Stimulated activated CD4-positive, alpha-beta T cell treated with anti-CD3 and anti-CD28 coated beads, Interleukin-15, amount 100 ng/mL, for 48 hours (primary cell): Measurements from ENCODE around the gene CRYBB1.

Source experiments
- DNase-seq, 2 donors: peaks; one replicate each; pipeline ENCODE4 v3.0.0-alpha.2; 2020; ENCODE audit warnings: low read depth in 2 of 2

CRYBB1 gene

DNA sequence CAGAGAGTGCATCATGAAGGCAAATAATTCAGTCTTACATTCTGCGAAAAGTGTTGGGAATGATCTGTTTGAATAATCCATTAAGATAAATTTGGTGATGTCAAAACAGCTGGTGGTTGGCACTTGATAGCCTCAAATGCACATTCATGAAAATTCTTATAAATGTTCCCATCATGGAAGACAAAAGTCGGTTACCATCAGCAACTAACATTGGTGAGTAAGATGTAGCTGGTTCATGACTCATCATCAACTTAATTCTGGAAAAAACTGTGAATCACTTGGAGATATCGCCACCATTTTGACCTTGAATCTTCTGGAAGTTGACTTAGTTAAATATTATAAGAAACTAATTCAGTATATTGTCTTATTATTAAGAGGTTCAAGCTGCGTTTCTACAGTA lies 11.2 kb downstream of the CRYBB1 start:
- DNase-seq: no peak

GRCh38 chr22:26604368-26604767 lies 13.5 kb downstream of the CRYBB1 start:
- no peak for DNase-seq

- DNase-seq: no peak
Observed at GRCh38 chr22:26602127-26602526, 15.7 kb downstream of the CRYBB1 start.

- no peak for DNase-seq
Observed at GRCh38 chr22:26601726-26602125, 16.1 kb downstream of the CRYBB1 start.

DNA sequence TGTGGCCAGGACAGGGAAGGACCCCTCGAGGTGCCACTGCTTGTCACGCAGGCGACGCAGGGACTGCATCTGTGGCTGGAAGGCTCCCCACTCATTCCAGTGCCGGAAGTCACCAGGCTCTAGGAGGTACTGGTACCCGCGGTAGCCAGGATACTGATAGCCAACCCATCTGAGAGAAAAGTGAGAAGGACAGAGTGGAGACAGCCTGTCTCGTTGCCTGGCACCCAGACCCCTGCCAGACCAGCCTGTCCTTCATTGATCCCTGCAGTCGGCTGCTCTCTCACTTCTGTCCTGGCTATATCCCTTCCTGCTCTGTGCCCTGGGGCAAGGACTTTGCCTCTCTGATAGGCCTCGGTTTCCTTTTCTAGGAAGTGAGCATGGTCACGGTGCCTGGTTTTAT lies 18.3 kb downstream of the CRYBB1 start:
- no peak for DNase-seq

GRCh38 chr22:26597480-26597879 lies 20.3 kb downstream of the CRYBB1 start:
- no peak for DNase-seq

GRCh38 chr22:26597026-26597425 lies 20.8 kb downstream of the CRYBB1 start:
- DNase-seq: no peak

- no peak for DNase-seq
Observed at GRCh38 chr22:26593763-26594162, 24.1 kb downstream of the CRYBB1 start.

DNA sequence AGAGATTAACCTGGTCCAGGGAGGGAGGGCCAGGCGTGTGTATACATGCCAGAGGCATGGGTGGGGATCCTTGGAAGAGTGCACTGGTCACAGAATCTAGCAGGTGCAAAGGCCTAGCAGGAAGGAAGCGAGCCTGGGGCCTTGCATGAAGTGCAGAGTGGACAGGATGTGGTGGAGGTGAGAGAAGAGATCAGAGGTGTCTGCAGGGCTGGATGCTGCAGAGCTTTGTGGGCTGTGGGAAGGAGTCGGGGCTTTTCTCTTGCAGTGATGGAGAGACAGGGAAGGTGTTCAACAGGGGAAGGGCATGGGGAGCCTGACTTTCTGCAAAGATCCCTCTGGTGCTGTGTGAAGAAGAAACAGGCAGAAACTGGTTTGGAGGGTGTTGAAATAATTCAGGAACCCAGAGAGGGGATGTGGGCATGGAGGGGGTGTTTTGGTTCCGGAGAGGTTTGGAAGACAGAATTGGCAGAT lies 25.4 kb downstream of the CRYBB1 start:
- DNase-seq: peak in 1 of 2 donors; percentile 16

DNA sequence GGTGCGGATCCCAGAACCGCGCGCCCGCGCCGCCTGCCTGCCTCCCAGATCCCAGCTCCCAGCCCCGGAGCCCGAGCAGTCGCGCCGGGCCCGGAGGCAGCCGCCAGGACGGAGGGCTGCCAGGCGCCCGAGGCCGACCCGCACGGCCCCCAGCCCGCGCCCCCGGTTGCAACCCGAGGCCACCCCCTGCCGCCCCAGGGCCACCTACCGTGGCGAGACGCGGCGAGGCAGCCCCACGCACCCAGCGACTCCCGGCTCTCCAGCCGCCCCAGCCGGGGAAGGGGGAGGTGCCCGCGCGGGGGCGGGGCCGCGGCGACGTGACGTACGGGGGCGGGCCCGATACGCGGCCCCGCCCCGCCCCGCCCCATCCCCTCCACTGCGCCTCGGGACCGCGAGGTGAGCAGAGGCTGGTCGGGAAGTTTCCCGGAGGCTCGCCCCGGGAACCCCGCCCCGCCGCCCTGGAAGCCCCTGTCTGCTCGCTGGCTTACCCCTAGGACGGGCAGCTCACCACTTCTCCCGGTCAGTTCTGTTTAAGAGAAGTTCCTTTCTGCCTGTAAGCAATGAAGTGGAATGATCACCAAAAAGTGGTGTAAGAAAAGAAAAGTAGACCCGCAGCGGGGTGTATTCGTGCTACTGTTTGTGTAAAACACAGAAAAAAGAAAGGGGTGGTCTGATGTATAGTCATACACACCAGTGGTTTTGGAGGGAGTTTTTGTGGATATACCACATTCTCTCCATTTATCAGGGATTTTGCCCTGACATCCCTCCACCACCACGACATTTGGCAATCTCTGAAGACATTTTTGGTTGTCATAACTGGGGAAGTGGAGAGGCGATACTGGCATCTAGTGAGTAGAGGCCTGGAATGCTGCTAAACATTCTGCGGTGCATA lies 27.7 kb downstream of the CRYBB1 start, which contains the start of gene TPST2:
Gene TPST2, minus strand, starts transcription at position 288 of the 892 bp plus-strand sequence. CDS start 48,502 bp downstream, outside the sequence.
- DNase-seq: peak; percentile 56 to 72

GRCh38 chr22:26589367-26589844 lies 28.4 kb downstream of the CRYBB1 start:
- peak in 1 of 2 donors; percentile 27 for DNase-seq

GRCh38 chr22:26588729-26589366 lies 29.0 kb downstream of the CRYBB1 start:
- no peak for DNase-seq

GRCh38 chr22:26587991-26588613 lies 29.7 kb downstream of the CRYBB1 start:
- DNase-seq: no peak

- DNase-seq: no peak
Observed at GRCh38 chr22:26586556-26587325, 31.1 kb downstream of the CRYBB1 start.

- no peak for DNase-seq
Observed at GRCh38 chr22:26585104-26585790, 32.6 kb downstream of the CRYBB1 start.

GRCh38 chr22:26584010-26584409 lies 33.8 kb downstream of the CRYBB1 start:
- no peak for DNase-seq

DNA sequence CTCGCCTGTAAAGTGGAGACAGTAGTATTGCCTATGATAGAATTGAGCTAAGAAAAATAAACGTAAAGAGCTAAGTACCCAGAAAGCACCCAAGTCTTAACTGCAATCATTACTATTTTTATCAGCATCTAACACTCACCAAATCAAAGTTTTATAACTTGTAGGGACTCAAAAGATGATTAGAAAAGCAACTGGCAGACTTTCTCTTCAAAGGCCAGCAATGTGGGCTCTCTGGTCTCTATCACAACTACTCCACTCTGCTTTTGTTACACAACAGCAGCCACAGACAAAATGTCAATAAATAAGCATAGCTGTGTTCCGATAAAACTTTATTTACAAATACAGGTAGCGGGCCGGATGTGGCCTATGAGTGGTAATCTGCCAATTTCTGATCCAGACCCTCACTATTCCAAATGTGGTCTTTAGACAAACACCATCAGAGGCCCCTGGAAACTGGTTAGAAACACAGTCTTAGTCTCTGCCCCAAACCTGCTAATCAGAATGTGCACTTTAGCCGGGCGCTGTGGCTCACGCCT lies 36.1 kb downstream of the CRYBB1 start:
- no peak for DNase-seq

- no peak for DNase-seq
Observed at GRCh38 chr22:26581026-26581425, 36.8 kb downstream of the CRYBB1 start.

- no peak for DNase-seq
Observed at GRCh38 chr22:26580240-26580962, 37.4 kb downstream of the CRYBB1 start.

DNA sequence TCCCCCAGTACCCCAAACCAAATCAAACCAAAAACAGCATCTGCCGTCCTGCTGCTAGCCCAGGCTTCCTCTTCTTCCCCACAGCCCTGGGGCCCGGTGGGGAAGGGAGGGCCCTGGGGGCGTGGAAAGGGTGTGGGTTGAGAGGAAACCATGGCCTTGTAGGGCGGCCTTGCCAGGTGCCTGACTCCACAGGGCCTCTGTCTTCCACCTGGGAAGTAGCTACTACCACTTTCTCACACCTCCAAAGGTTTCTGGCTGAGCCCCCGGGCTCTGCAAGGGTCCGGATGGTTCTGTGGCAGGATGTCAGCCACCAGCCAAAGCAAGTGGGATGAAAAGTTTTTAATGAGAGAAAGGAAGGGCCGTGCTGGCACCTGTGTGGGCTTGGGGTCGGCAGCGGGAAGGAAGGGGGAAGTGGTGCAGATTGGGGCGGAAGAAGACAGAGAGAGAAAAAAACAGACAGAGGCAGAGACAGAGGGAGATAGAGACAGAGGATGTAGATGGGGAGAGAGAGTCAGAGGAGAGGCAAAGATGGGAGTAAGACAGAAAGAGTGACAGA lies 38.4 kb downstream of the CRYBB1 start:
- DNase-seq: peak in 1 of 2 donors; percentile 41
